GM21576 (cell line): ENCODE data around the gene PRDM2.
"Not testable (repeated sequence)": the region's sequence is repeated elsewhere in the genome, so short reads cannot be mapped to it uniquely, and the experiment has no call there.

ENCODE experiments used
- ATAC-seq: cut with Tn5 transposase; IDR thresholded peaks from one replicate; pipeline ENCODE4 v1.9.1; 2021; ENCODE audit warnings: mild to moderate bottlenecking, moderate library complexity; ENCODE audit not compliant: unreplicated experiment

PRDM2 gene, protein sequence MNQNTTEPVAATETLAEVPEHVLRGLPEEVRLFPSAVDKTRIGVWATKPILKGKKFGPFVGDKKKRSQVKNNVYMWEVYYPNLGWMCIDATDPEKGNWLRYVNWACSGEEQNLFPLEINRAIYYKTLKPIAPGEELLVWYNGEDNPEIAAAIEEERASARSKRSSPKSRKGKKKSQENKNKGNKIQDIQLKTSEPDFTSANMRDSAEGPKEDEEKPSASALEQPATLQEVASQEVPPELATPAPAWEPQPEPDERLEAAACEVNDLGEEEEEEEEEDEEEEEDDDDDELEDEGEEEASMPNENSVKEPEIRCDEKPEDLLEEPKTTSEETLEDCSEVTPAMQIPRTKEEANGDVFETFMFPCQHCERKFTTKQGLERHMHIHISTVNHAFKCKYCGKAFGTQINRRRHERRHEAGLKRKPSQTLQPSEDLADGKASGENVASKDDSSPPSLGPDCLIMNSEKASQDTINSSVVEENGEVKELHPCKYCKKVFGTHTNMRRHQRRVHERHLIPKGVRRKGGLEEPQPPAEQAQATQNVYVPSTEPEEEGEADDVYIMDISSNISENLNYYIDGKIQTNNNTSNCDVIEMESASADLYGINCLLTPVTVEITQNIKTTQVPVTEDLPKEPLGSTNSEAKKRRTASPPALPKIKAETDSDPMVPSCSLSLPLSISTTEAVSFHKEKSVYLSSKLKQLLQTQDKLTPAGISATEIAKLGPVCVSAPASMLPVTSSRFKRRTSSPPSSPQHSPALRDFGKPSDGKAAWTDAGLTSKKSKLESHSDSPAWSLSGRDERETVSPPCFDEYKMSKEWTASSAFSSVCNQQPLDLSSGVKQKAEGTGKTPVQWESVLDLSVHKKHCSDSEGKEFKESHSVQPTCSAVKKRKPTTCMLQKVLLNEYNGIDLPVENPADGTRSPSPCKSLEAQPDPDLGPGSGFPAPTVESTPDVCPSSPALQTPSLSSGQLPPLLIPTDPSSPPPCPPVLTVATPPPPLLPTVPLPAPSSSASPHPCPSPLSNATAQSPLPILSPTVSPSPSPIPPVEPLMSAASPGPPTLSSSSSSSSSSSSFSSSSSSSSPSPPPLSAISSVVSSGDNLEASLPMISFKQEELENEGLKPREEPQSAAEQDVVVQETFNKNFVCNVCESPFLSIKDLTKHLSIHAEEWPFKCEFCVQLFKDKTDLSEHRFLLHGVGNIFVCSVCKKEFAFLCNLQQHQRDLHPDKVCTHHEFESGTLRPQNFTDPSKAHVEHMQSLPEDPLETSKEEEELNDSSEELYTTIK (N-terminal part only)

GRCh38 chr1:13699936-13700520, at the start of gene PRDM2:
PRDM2 (plus strand) TSS chr1:13700188; CDS start chr1:13715606, 15,418 bp downstream.
- no peak for ATAC-seq

- no peak for ATAC-seq
Observed at GRCh38 chr1:13651279-13651678, 48.7 kb upstream of the PRDM2 start.

DNA sequence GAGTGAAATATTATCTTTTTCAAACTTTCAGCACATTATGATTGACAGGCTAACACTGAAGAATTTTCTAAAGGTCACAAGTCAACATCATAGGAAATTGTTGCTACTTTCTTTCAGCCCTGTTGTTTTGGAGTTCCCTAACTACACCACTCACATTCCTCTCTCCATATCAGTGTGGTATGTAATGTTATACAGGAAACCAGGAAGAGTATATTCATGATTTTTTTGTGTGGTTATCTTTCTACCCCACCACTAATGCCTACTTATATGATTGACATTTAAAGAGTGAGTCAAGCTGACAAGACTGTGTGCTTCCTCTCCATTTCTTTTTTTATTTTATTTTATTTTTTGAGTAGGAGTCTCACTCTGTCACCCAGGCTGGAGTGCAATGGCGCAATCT, 47.8 kb upstream of the PRDM2 start:
- ATAC-seq: no peak

GRCh38 chr1:13661539-13661938, 38.4 kb upstream of the PRDM2 start:
- ATAC-seq: no peak

DNA sequence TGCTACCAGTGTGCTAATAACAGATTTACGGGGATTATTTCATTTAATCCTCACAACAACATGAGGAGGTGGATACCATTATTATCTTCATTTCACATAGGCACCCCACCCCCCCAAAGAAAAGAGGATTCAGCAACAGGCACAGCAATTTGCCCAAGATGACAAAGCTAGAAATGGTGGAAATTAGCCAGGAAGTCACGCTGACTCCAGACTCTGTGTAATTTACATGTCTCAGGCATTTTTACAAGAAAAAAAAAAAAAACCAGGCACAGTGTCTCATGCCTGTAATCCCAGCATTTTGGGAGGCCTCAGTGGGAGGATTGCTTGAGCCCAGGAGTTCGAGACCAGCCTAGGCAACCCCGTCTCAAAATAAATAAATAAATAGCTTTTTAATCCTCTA, 37.5 kb upstream of the PRDM2 start:
- no peak for ATAC-seq

GRCh38 chr1:13663969-13664368, 36.0 kb upstream of the PRDM2 start:
- ATAC-seq: no peak

GRCh38 chr1:13664451-13664850, 35.5 kb upstream of the PRDM2 start:
- ATAC-seq: no peak

- ATAC-seq: no peak
Observed at GRCh38 chr1:13666317-13666716, 33.7 kb upstream of the PRDM2 start.

DNA sequence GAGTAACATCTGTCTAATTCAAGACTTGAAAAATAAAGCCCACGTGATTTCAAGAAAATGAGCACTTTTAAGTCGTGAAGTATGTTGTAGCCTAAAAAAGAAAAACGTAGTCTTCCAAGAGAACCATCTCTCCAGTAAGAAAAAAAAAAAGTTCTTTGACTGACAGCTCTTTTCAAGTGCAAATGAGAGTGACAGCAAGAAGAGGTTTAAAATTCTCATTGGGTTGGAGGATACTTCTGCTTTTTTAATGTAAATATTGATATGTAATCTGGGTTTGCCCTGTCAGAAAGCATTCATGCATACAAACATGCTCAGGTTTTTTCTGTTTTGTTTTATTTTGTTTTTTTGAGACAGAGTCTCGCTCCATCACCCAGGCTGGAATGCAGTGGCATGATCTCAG, 32.3 kb upstream of the PRDM2 start:
- ATAC-seq: no peak

GRCh38 chr1:13674377-13674776, 25.6 kb upstream of the PRDM2 start:
- no peak for ATAC-seq

DNA sequence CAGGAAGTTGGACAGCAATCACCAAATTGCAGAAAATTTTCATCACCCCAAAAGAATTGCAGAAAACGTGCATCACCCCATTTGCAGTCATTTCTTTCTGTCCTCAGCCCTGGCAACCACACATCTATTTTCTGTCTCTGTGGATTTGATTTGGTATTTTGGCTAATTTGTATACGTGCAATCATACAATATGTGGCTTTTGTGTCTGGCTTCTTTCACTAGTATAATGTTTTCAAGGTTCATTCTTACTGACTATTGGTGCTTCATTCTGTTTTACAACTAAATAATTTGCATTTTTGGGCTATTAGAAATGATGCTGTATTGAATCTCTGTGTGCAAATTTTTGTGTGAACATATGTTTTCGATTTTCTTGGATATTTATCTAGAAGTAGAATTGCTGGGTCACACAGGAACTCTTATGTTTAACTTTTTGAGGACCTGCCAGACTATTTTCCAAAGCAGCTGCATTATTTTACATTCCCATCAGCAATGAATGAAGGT, 24.8 kb upstream of the PRDM2 start:
- ATAC-seq: no peak

DNA sequence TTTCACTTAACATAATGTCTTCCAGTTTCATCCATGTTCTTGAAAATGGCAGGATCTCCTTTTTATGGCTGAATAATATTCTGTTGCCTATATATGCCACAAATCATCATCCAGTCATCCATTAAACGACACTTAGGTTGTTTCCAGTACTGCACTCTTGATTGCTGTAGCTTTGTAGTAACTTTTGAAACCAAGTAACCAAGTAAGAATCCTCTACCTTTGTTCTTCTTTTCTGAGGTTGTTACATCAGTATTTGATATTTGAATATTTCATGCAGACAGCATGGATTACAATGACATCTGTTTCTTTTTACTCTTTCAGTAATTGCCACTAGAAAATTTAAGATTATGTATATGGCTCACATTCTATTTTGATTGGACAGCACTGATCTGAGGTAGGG, 22.1 kb upstream of the PRDM2 start:
- ATAC-seq: no peak

- no peak for ATAC-seq
Observed at GRCh38 chr1:13679651-13680050, 20.3 kb upstream of the PRDM2 start.

GRCh38 chr1:13680609-13681008, 19.4 kb upstream of the PRDM2 start:
- ATAC-seq: not testable (repeated sequence)

GRCh38 chr1:13681921-13682320, 18.1 kb upstream of the PRDM2 start:
- ATAC-seq: no peak

DNA sequence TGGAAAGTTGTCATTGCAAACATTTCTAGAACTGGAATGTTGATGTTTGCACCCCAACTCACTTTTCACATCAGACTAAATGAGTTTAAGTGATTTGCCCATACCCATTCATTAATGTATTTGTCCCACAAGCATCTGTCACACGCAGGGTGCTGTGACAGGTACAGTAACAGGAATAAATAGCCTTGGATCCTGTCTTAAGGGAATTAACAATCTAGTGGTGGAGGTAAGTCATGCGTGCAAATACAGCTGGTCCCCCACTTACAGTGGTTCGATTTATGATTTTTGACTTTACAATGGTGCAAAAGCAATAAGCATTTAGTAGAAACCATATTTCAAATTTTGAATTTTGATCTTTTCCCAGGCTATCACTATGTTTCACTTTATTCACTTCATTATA, 17.5 kb upstream of the PRDM2 start:
- no peak for ATAC-seq

- no peak for ATAC-seq
Observed at GRCh38 chr1:13683206-13683605, 16.8 kb upstream of the PRDM2 start.

DNA sequence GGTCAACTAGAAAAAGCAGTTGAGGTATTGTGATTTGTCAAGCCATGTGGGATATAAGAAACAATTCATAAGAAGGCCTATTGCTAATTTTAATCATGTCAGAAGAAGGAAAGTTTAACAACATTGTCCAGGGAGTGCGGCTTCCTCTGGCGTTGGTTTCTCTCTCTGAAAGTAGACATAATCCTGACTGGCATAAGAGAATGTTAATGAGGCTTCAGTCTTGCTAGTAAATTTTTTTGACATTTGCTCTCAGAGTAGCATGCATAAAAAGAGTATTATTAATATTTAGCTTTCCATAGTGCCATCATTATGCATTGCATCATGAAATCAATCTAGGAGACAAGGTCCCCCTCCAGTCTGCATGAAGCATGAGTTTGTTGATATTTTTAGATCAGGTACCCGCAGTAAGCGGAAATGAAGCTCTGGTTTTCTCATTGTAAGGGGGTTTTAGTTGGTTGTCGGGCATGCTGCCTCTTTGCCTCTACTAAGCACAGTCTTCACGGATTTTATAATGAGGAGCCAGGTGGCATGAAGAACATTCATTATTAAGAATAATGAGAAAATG, 12.8 kb upstream of the PRDM2 start:
- ATAC-seq: no peak

- not testable (repeated sequence) for ATAC-seq
Observed at GRCh38 chr1:13693094-13693493, 6.9 kb upstream of the PRDM2 start.
